Suprapubic skin (tissue), 4 donors: ENCODE data around the gene IL22RA2. TPM values are rescaled to one million over a fixed set of nuclear protein-coding genes. Genes with fewer than 3 reads are reported as not detected.

Source experiments
- DNase-seq, 2 donors: peaks; one replicate each; pipeline ENCODE4 v3.0.0-alpha.2; 2019; ENCODE audit warnings: low spot score in 2 of 2
- H3K27ac ChIP-seq: fragments of 200-600 bp; sonication (generic); one replicate; pipeline ENCODE4 v1.5.1; 2019
- H3K27me3 ChIP-seq: fragments of 200-600 bp; sonication (generic); one replicate; pipeline ENCODE4 v1.5.1; 2019
- H3K36me3 ChIP-seq: fragments of 200-600 bp; sonication (generic); one replicate; pipeline ENCODE4 v1.5.1; 2019
- H3K4me1 ChIP-seq: fragments of 200-600 bp; sonication (generic); one replicate; pipeline ENCODE4 v1.5.1; 2019
- H3K4me3 ChIP-seq: fragments of 200-600 bp; sonication (generic); one replicate; pipeline ENCODE4 v1.5.1; 2019; ENCODE audit warnings: mild to moderate bottlenecking
- H3K9me3 ChIP-seq: fragments of 200-600 bp; sonication (generic); one replicate; pipeline ENCODE4 v1.5.1; 2019
- CTCF ChIP-seq, 2 donors: fragments of 200-600 bp in 1 of 2; fragments of 450-650 bp in 1 of 2; sonication (generic) in 1 of 2; IDR thresholded peaks; one replicate each; pipeline ENCODE4 v1.5.1; 2016 to 2019; ENCODE audit warnings: antibody characterized with exemption in 2 of 2, mild to moderate bottlenecking in 1 of 2, moderate library complexity in 1 of 2
- EP300 ChIP-seq: sonication (generic); formaldehyde crosslinking; IDR thresholded peaks from one replicate; pipeline ENCODE4 v1.6.1; 2017; ENCODE audit warnings: antibody characterized with exemption
- POLR2A ChIP-seq, 2 donors: fragments of 450-650 bp; IDR thresholded peaks; one replicate each; pipeline ENCODE4 v1.6.1; 2017; ENCODE audit warnings: antibody characterized with exemption in 2 of 2, mild to moderate bottlenecking in 2 of 2, moderate library complexity in 2 of 2
- POLR2AphosphoS5 ChIP-seq, 3 donors: sonication (generic); formaldehyde crosslinking; IDR thresholded peaks; one replicate each; pipeline ENCODE4 v1.6.1; 2017; ENCODE audit warnings: antibody characterized with exemption in 3 of 3
- WGBS: methylation state at CpG from one replicate; pipeline ENCODE4 v1.1.5; 2018; 5-methylcytosine and 5-hydroxymethylcytosine counted together
- total RNA-seq, 4 donors: library from RNA; depleted of rRNA; stranded (reverse); fragments of >200 nt; gene quantifications; one replicate each; pipeline ENCODE4 v1.1.0, GENCODE V29; 2016

Gene IL22RA2
- total RNA-seq, 4 donors from 2014 or later, result 0.26 to 0.56 TPM; not detected in 2

- Histone ChIP-seq H3K27ac (no peak overlapping the region), H3K9me3 (no peaks in the 10 kb centered on the region), H3K36me3 (no peaks in the 10 kb centered on the region), H3K27me3 (no peaks in the 10 kb centered on the region), H3K4me3 (no peak overlapping the region), H3K4me1 (peaks cover 14% of the 10 kb centered on the region)
- WGBS, result 67% methylated on average over 4 of the region's 4 CpGs
- TF ChIP-seq POLR2A (IDR thresholded peaks at IDR 0.05) (no peak), CTCF (IDR thresholded peaks at IDR 0.05) (no peak), EP300 (no peak), POLR2AphosphoS5 (IDR thresholded peaks at IDR 0.05) (no peak)
- DNase-seq, result no peak
These were observed 54.0 kb downstream of the IL22RA2 start for GRCh38 chr6:137119196-137120104.

GRCh38 chr6:137117581-137117980, 55.9 kb downstream of the IL22RA2 start:
- Histone ChIP-seq H3K27ac (no peak overlapping the region), H3K4me1 (peaks cover 14% of the 10 kb centered on the region), H3K9me3 (no peaks in the 10 kb centered on the region), H3K4me3 (no peak overlapping the region), H3K27me3 (no peaks in the 10 kb centered on the region), H3K36me3 (no peaks in the 10 kb centered on the region)
- no peak for DNase-seq
- TF ChIP-seq POLR2AphosphoS5 (IDR thresholded peaks at IDR 0.05) (no peak), EP300 (no peak), POLR2A (IDR thresholded peaks at IDR 0.05) (no peak)
- 64% methylated on average over 2 of the region's 2 CpGs for WGBS

GRCh38 chr6:137116807-137117206, 56.6 kb downstream of the IL22RA2 start:
- Histone ChIP-seq H3K27ac (no peak overlapping the region), H3K27me3 (no peaks in the 10 kb centered on the region), H3K4me1 (peaks cover 15% of the 10 kb centered on the region), H3K4me3 (no peak overlapping the region), H3K36me3 (no peaks in the 10 kb centered on the region), H3K9me3 (no peaks in the 10 kb centered on the region)
- WGBS, result 51% methylated on average over 5 of the region's 5 CpGs
- DNase-seq, result no peak
- TF ChIP-seq POLR2AphosphoS5 (IDR thresholded peaks at IDR 0.05), result no peak
- no peak for TF ChIP-seq EP300

- TF ChIP-seq POLR2AphosphoS5 (IDR thresholded peaks at IDR 0.05), result no peak
- no peak for TF ChIP-seq CTCF (IDR thresholded peaks at IDR 0.05)
- TF ChIP-seq EP300, result no peak
- no peak for TF ChIP-seq POLR2A (IDR thresholded peaks at IDR 0.05)
- Histone ChIP-seq H3K27me3 (no peaks in the 10 kb centered on the region), H3K4me1 (peaks cover 14% of the 10 kb centered on the region), H3K4me3 (no peak overlapping the region), H3K36me3 (no peaks in the 10 kb centered on the region), H3K27ac (no peak overlapping the region), H3K9me3 (no peaks in the 10 kb centered on the region)
- no peak for DNase-seq
- WGBS, result 62% methylated on average over 2 of the region's 2 CpGs
These were observed 57.8 kb downstream of the IL22RA2 start for GRCh38 chr6:137115658-137116057.

GRCh38 chr6:137112067-137112355, 61.4 kb downstream of the IL22RA2 start:
- H3K4me3 ChIP-seq, result no peak overlapping the region
- no peak overlapping the region for H3K27ac ChIP-seq
- no peak for DNase-seq
- H3K9me3 ChIP-seq, result no peaks in the 10 kb centered on the region
- WGBS, result 76% methylated on average over 5 of the region's 5 CpGs
- H3K27me3 ChIP-seq, result no peaks in the 10 kb centered on the region
- TF ChIP-seq POLR2AphosphoS5 (IDR thresholded peaks at IDR 0.05) (no peak), CTCF (IDR thresholded peaks at IDR 0.05) (no peak), POLR2A (IDR thresholded peaks at IDR 0.05) (no peak), EP300 (no peak)
- H3K4me1 ChIP-seq, result peaks cover 14% of the 10 kb centered on the region
- no peaks in the 10 kb centered on the region for H3K36me3 ChIP-seq

GRCh38 chr6:137111296-137112066, 62.0 kb downstream of the IL22RA2 start:
- no peaks in the 10 kb centered on the region for H3K27me3 ChIP-seq
- no peak overlapping the region for H3K27ac ChIP-seq
- peaks cover 15% of the 10 kb centered on the region for H3K4me1 ChIP-seq
- no peak overlapping the region for H3K4me3 ChIP-seq
- WGBS, result 80% methylated on average over 2 of the region's 2 CpGs
- no peaks in the 10 kb centered on the region for H3K36me3 ChIP-seq
- no peak for DNase-seq
- TF ChIP-seq POLR2AphosphoS5 (IDR thresholded peaks at IDR 0.05), result no peak
- TF ChIP-seq EP300, result no peak
- no peak for TF ChIP-seq POLR2A (IDR thresholded peaks at IDR 0.05)
- no peak for TF ChIP-seq CTCF (IDR thresholded peaks at IDR 0.05)
- no peaks in the 10 kb centered on the region for H3K9me3 ChIP-seq
